Measurements from ENCODE around the gene CCDC92.
"Not testable (repeated sequence)": the region's sequence is repeated elsewhere in the genome, so short reads cannot be mapped to it uniquely, and the experiment has no call there.

Gene CCDC92

DNA sequence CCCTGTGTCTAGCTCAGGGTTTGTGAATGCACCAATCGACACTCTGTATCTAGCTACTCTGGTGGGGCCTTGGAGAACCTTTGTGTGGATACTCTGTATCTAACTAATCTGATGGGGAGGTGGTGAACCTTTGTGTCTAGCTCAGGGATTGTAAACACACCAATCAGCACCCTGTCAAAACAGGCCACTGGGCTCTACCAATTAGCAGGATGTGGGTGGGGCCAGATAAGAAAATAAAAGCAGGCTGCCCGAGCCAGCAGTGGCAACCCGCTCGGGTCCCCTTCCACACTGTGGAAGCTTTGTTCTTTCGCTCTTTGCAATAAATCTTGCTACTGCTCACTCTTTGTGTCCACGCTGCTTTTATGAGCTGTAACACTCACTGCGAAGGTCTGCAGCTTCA is 25.1 kb downstream of the CCDC92 start:
- DNase-seq = not testable (repeated sequence)

DNA sequence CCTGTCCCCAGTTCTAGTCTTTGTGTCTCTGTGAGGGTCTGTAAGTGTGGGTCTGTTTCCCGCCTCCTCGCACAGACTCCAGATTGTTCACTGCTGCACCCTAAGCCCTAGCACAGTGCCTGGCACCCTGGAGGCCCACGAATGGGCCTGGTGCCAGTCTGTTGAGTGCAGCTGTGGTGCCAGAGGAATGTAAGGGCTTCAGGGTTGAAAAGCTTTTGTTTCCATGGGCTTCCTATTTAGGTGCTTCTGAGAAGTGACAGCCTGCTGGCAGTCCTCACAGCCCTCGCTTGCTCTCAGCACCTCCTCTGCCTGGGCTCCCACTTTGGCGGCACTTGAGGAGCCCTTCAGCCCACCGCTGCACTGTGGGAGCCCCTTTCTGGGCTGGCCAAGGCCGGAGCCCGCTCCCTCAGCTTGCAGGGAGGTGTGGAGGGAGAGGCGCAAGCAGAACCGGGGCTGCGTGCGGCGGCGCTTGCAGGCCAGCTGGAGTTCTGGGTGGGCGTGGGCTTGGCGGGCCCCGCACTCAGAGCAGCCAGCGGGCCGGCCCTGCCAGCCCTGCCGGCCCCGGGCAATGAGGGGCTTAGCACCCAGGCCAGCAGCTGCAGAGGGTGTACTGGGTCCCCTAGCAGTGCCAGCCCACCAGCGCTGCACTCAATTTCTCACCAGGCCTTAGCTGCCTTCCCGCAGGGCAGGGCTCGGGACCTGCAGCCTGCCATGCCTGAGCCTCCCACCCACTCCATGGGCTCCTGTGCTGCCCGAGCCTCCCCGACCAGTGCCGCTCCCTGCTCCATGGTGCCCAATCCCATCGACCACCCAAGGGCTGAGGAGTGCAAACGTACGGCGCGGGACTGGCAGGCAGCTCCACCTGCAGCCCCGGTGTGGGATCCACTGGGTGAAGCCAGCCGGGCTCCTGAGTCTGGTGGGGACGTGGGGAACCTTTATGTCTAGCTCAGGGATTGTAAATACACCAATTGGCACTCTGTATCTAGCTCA is 25.8 kb downstream of the CCDC92 start:
- DNase-seq = not testable (repeated sequence)

DNA sequence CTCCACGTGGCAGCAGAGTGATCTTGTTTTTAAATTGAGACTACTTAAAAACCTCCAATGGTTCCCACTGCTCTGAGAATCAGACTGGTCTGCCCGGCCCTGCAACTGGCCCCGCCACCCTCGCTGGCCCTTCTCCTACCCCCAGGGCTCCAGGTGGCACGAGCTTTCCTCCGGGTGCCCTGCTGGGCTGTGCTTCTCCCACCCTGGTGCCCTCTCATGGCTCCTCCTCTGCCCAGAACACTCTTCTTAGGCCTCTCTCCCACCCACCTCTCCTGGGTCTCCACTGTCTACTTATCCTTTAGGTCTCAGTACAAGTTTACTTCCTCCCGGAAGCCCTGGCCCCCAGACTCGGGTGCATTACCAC is 26.5 kb downstream of the CCDC92 start:
- no peak for DNase-seq

DNA sequence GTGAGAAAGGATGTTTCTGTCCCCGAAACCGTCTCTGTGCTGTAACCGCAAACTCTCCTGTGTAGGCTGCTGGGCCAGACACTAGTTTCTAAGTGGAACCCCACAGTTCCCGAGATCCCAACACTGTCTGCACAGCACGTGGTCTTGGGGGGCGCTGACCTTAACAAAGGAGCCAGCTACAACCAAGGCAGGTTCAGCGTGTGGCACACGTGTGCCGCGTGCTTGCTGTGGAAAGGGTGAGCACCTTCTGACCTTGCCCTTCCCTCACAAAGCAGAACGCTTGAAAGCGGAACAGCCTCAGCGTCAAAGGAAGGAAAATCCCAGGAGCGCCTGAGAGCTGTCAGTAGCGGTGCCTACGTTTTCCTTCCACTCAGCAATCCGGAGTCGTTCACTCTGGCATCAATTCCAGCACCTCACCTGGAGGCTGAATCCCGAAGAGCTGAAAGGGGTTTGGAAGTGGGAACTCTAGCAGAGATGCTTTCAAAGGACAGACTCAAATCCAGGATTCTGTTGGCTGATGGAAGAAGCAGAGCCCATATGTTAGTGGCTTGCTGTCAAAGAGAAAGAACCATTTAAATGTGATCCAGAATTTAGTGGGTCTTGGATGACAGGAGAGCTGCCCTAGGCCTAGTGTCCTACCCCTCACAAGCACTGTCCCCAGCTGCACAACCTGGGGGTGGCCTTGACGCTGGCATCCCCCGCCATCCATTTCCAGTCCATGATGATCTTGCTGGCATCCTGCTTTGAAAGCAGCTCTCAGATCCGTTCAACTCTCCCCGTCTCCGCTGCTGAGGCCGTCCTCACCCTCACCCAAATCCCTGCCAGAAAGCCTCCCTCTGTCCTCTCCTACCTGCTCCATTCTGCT is 27.1 kb downstream of the CCDC92 start:
- DNase-seq = no peak

DNA sequence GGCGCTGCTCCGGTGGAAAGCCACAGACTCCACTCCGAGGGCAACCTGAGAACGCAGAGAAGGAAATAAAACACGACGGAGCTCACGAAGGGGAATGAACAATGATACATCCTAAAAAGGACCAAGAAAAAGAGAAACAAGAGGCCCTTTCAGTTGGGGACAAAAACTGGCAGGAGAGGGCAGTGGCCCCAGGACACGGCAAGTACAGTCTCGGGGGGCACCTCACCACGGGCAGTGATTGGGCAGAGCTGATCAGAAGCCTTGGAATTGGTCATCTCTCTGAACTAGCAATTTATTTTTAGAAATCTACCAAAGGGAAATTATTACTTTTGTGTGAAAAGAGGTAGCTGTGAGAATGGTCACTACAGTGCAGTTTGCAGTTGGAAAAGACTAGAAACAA is 27.9 kb downstream of the CCDC92 start:
- DNase-seq = no peak

DNA sequence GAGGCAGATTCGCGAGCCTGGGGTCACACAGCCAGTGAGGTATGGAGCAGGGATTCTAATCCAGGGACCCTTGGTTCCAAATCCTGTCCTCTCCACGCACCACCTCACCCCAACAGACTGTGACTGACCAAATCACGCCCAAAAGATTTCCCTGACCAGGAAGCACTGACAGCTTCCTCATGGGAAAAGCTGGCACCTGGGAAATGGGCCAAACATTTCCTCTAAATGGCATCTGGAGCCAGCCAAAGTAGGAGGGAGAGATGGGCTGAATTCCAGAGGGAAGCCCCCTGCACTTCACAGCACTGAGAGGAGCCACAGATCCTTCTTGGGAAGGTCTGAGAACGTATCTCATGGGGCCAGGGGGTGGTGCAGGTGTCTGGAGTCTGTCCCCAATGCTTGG is 28.8 kb downstream of the CCDC92 start:
- no peak for DNase-seq

DNA sequence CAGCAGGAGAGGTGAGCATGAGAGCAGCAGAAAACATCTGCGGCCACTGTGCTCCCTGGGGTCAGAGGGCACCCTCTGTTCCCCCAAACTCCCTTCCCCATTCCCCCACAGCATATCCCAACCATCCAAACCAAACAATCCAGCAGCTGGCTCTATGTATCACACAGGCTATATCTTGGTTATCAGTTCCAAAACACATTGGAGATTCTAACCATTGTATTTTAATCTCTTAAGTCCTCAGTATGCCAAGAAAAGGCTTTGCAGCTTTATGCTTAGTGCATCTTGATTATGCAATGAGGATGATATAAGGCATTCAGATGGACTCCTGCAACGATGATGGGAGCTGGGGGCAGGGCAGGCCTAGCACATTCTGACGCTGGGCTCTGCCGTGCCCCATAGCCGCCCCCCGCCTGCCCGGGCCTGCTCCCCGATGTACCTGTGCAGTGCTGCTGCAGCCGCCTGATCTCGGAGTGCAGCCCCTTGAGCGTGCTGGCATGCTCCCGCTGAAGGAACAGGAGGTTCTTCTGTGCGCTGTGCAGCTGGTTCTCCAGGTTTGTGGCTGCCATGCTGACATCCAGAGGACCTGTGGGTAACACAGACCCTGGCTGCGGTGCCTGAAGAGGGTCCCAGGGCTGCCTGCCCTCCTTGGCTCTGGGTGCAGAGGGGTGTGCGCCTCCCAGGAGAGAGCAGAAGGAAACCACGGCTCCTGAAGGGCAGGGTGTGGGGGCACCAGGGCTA is 29.6 kb downstream of the CCDC92 start:
- no peak for DNase-seq

DNA sequence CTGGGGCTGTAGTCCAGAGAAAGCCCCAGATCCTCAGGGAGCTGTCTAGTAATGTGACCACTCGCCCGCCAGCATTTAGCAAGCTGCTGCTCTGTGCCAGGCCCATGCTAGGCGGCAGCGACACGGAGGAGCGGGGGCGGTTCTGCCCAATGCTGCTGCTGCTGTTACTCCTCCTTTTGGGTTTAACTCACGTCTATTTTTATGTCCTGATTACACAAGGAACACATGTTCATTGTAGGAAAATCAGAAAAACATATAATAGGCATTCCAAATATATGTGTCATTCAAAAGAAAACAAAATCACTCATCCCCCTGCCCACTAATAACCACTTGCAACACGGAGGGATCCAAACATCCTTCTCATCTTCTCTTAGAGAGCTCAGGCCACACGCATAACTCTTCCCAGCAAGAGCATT is 30.4 kb downstream of the CCDC92 start:
- DNase-seq = no peak

DNA sequence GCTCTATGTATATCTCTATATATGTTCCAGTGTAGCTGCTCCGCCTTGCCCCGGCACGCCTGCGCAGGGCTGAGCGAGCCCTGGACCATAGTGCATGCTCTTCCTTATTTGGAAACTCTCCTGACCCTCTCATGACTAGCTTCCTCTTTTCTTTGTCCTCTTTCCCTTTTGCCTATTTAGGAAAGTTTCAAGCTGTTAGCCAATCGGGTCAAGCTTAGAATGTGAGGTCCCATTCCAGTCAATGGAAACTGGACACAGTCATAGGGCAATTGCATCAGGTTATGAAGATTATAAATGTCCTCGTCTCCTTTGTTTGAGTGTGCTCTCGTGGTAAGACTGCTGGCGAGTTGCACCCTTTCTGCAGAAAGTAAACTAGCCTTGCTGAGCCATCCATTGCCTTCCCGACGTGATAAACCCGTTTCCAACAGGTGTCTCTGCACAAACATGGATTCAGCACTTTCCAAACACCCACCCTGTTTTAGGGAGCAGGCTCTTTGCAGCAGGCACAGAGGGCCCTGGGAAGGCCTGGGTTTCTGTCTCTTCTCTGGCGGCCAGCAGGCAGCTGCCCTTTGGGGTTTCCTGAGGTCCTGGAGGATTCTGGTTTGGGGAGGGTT is 30.9 kb downstream of the CCDC92 start:
- no peak for DNase-seq

DNA sequence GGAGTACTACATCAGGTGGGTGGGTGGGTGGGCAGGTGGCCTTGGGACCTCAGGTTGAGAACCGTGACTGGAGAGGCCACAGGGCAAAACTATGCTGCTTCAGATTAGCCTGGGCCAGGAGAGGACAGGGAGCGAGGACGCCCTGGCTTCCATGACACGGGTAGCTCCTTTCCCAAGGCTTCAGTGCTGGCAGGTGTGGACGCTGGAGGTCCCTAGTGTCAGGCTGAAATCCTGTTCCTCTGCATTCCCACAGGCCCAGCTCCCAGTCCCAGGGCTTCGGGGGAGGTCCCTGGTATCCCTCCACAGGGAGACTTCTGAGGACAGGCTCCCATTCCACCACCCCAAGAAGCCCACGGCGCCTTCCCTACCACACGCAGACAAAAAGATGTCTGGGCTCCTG is 31.6 kb downstream of the CCDC92 start:
- DNase-seq = no peak

DNA sequence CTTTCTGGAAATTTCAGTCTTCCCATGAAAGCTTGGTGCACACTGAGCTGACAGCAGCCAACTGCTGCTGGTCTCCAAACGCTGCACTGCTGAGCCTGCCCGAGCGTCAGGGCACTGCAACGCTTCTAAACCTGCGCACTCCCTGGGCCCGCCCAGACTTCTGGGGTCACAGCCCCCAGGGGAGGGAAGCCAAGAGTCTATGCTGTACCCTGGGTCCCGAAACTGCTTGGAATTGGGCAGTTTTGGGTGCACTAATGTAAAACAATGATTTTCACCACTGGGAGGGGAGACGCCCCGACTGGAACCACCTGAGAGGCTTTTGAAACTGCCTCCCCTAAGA is 32.0 kb downstream of the CCDC92 start:
- no peak for DNase-seq

DNA sequence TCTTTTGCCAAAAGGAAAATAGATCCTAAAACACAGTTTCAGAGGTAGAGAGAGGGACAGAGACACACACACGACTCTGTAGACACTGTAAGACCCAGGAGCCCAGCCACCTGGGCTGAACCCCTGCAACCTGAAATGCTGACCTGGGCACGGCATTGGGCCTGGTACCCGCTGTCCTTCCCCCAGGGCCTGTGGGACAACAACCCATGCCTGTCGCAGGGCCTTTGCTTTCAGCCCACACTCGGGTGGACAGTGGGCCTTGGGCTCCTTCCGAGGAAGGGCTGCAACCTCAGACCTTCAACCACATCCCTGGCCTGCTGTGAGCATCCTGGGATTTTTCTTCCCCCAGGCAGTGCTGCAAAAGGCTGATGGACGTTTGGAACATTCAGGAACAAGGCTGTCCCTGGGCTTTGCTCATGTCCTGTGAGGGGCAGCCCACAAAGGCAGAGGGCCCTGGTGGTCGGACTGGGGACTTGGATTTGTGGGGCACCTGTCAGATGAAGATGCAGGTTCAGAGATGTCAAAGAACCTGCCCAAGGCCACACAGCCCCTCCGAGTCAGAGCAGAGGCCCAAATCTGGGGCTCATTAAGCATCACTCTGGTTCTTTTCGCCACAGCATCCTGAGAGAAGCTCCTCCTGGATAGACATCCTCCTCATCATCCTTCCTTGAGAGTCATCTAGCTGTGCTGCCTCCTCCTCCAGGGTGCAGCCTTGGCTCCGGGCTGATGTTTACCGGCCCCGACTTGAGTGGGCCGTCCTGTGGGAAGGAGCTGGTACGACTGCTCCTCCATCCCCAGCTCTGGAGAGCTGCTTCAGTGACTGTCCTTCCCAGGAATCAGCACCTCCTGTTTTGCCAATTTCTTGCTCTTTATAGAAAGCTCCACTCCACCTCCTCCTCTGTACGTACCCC is 32.7 kb downstream of the CCDC92 start:
- no peak for DNase-seq

DNA sequence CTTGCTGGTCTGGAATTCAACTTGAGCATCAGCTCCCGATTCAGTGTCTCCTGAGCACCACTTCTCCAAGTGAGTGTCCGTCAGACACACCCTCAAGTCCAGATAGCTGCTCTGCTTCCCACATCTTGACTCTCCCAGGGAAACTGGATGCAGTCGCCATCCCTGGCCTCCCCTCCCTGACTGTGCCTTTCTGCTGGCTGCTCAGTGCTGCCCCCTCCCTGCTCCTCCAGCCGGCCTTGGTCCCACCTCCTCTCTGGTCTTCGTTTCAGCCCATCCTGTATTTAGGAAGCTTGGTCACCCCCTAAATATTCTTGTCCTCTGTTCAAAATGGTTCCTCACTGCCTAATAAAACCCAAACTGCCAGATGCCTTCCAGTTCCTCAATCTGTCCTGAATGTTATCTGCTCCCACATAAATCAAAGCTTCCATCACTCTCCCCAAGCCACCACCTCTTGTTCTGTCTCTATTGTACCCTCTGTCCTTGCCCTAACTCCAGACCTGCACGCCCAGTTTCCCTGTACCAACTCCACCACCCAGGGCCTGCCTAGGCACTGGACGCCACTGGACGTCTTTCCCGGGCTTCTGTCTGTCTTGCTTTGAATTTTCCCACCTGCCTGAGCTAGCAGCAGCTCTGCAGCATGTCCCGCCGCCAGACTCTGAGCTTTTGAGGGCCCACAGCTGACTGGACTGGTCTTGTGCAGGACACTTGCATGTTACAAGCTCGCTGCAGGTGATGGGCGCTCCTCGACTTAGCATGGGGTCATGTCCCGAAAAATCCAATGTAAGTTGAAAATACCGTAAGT is 33.8 kb downstream of the CCDC92 start:
- DNase-seq = no peak

DNA sequence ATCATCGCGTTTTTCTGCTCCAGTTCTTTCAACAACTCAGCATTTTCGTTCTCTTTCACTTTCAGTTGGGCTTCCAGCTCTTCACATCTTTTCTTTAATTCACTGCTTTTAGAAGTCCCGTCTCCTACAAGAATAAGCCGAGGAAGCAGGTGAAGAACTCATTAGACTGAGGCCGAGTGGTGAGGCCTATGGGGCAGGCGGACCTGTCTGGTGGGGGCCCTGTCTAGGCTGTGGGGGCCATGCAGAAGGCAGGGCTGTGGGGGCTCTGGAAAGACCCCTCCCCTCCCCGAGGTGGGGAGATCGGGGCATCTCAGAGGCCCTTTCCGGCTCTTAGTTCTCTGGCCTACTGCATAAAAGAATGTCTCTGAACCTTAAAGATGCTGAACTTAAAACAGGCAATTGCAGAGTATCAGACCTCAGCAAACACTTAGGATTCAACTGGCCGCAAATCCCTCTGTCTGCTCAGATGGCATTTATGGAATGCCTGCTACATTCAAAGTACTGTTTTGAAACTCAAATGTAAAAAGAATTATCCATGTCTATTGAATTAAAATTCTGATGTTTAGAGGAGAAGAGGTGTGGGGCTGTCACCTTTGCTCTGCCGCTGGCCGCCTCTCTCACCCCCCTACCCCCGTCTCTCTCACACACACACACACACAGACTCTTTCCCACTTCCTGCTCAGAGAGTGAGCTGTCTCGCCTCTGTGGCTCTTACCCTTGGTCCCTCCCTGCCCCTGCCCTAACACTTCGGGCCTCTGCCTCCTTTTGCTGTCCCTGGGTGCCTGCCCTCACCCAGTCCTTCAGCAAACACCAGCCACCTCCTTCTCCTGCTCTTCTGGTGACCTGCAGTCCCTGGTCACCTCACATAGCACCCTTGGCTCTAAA is 34.7 kb downstream of the CCDC92 start:
- DNase-seq = peak; percentile 62

DNA sequence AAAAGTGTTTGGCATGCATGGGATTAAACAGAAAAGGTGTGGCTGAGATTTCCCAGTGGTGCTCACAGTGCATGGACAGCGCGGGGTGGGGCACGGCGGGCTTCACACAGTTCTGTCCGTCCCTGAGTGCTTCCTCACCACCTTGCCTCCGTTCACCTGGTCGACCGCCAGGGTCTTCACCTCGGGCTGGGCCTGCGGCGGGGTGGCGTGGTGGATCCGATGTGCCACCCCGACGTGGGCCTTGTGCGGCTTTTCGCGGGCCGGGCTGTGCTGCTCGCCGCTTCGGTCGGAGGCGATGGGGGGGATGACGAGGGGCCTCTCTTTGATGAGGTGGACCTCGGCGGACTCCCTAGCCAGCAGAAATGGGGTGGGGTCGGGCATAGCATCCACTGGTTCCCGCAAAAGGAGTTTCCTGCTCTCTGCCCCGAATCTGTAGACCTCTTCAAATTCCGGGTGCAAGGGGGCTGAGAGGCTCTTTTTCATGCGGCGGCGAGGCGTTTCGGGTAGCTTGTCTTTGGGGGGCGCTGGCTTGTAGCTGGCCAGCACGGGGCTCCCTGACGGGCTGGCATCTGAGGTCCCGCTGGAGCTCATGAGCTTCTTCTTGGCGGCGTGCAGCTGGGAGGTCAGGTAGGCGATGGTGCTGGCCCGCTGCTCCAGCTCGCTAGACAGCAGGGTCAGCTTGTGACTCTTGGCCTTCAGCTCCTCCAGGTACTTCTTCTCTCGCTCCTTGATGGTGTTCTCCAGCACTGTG is 35.5 kb downstream of the CCDC92 start:
- DNase-seq = no peak

DNA sequence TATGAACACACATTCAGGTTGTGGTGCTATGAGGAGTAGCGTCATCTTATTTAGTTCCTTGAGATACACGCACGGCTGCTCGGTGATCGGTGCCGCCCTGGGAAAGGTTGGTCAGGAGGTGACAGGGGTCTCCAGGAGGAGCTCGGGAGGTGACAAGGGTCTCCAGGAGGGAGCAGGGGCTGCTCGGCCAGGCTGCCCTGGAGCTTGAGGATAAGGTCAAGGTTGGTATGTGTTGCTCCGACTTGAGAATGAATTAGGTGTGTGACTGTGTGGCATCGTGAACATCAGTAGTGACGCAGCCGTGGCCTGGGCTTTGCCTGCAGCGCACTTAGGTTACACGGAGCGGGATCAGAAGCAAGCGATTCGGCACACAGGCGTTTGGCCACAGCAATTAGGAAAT is 36.2 kb downstream of the CCDC92 start:
- no peak for DNase-seq

DNA sequence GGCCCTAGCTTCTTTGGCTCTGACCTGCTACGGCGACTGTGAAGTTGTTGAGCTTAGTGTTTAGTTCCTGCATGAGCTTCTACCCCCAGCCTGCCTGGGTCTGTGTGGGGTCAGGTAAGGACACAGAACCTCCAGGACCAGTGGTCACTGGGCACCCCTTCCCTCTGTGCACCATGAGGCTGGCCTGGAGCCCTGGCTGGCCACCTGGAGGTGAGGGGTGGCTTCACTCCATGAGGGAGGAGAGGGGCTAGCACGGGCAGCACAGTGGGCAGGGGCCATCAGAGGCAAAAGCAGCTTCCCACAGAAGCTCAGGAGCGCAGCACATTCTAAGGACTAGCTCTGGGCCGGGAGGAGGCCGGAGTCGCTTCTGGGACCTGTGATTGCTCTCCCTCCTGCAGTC is 36.7 kb downstream of the CCDC92 start:
- no peak for DNase-seq

DNA sequence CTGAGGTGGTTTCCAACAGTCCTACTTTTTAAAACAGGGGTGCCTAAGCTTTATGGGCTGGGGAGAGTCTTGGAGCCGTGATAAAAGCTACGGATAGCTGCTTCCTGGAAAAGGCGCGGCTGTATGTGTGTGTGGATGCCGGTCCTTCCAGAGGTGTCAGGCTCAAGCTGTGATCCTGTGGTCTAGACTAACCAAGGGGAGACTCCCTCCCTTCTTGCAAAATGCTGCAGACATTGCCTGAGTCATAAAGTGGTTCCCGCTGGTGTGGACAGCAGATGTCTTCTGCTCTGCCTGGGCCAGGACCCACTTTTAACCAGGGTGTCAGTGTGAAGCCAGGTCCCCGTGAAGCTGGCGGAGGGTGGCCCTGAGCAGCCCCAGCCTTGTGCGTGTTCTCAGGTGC is 37.8 kb downstream of the CCDC92 start:
- no peak for DNase-seq

DNA sequence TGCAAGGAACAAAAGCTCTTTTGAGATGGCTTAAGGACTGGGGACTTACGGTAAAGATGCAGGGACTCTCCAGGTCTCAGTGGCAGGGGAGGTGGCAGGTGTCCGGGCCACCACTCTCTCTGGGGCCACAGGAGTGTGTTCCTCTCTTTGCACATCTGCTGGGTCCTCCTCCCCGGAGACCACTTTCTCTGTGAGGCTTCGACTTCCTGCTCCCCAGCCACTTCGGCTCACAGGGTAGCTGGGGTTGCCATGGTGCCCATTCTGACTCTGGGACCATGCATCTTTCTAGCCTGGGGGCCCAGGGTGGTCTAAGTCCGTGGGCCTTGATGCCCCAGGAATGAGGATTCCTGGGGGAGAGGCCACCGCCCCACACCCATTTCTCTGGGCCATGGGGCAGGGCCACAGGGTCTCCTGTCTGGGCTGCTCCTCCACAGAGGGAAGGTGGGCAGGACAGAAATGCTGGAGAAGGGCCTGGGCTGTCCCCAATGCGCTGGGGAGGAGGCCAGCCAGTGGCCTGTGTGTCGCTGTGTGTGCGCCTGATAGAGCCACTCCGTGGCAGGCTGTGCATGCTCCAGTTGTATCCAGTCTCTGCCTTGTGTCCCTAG is 38.5 kb downstream of the CCDC92 start:
- DNase-seq = no peak
